Activated T-cell treated with anti-CD3 and anti-CD28 coated beads, Interleukin-2, amount 50 U/mL, for 48 hours (primary cell): ENCODE measurements around the gene MYL6.
"Not testable (repeated sequence)": the region's sequence is repeated elsewhere in the genome, so short reads cannot be mapped to it uniquely, and the experiment has no call there.

ENCODE experiments used
- DNase-seq, 2 experiments: peaks; one replicate each; pipeline ENCODE4 v3.0.0-alpha.2; 2020

Gene MYL6

DNA sequence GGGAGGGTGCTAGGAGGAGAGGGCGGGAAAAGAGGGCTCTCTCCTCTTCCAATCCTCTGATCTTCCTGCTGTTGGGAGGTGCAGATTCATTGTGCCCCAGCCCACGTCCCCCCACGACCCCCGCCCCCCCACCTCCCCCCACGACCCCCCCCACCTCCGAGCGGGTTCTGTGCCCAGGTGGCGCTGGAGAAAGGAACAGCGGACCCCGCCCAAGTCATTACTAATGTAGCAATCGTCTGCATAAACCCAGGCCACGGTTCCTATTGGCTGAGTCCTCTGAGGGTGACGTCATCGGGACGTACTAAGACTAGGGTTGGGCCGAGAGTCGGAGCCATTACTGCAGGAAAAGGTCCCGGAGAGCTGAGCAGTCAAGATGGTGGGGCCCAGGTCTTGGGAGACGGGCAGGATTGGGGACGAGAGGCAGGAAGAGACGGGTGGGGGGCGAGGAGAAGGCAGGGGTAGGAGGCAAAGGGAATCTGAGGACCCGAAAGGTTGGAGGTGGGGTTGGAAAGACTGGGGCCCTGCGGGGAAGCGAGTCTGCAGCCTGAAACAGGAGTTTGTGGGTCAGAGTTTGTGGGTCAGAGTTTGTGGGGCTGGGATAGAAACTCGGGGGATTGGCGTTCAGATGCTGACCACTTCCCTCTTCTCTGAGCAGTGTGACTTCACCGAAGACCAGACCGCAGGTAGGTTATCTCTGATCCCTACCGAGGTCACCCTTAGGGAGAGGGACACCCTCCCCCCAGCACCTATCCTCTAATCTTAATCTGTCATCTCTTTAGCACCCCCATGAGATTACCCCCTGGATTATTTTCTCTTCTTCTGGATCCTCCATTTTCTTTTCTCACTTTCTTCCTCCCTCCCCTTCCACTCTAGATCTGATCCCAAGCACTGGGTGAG is at the start of gene MYL6:
MYL6 (plus strand) TSS at position 331 of the 897 bp plus-strand sequence; CDS start at position 374, 43 bp downstream.
- peak; percentile 90 to 91 for DNase-seq

- no peak for DNase-seq
Measured at GRCh38 chr12:56110571-56110970, 47.6 kb upstream of the MYL6 start.

- no peak for DNase-seq
Measured at GRCh38 chr12:56114084-56114483, 44.1 kb upstream of the MYL6 start.

DNA sequence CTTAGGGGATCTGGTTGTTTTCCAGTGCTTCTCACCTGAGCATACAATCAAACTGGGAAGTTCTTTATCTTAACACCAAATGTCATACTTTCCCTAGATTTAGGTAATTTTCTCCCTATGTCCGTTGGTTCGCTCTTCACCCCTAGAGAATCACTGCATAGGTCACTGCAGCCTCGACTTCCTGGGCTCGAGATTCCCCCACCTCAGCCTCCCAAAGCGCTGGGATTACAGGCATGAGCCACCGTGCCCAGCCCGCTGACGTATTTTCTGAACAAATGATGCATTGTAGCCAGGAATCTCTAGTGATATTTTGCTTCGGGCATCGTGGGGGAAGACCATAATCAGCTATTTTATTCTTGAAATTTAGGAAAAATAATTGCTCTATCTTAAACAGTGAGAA is 42.8 kb upstream of the MYL6 start:
- no peak for DNase-seq

- peak; percentile 97 to 98 for DNase-seq
Measured at GRCh38 chr12:56116267-56117081, 41.7 kb upstream of the MYL6 start, which contains the start of gene RPL41. RPL41 (plus strand) TSS chr12:56116633.

- not testable (repeated sequence) for DNase-seq
Measured at GRCh38 chr12:56117082-56117706, 41.0 kb upstream of the MYL6 start.

- DNase-seq: peak; percentile 98
Measured at GRCh38 chr12:56117778-56118687, 40.1 kb upstream of the MYL6 start, which contains the start of gene ZC3H10. ZC3H10 (plus strand) TSS chr12:56118266; CDS start chr12:56120563, 2,297 bp downstream.

GRCh38 chr12:56118688-56119357 is 39.3 kb upstream of the MYL6 start:
- DNase-seq: no peak

DNA sequence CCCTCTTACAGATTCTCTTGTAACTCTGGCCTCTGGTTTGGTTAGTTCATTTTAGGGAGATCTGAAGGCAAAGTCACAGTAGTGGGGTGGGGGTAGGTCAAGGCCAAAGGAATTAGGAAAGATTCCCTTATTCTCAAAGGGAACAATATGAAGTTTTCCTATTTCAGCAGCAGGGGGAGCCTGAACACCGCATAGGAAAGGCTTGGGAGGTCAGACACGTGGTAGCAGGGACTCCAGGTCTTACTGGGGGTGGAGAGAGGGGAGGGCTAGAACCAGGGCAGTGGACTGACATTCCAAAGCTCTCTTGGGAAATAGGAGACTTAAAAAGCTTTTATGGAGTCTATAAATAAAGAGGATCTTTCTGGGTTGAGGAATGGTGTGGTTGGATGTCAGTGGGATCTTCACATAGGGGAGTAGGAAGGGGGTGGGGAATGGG is 38.8 kb upstream of the MYL6 start:
- DNase-seq: peak; percentile 70

DNA sequence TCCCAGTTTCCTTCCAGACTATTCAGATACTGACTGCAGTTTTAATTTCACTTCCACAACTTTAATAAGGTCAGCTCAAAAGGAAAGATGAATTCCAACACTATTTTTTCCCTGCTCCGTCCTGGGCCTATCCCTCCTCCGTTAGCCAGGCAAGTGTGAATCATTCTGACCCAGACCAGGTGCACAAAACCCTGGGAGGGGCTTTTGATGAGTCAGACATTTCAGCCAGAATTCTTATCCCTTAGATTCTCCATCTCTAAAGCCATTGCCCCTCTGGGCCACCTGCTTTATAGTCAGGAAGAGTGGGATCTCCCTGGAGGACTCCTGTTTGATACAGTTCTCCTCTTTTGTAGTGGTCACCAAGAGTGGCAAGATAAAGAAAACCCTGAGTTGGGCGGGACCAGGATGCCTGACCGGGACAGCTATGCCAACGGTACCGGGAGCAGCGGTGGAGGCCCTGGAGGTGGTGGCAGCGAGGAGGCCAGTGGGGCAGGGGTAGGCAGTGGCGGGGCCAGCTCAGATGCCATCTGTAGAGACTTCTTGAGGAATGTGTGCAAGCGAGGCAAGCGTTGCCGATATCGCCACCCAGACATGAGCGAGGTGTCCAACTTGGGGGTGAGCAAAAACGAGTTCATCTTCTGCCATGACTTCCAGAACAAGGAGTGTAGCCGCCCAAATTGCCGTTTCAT is 37.9 kb upstream of the MYL6 start:
- no peak for DNase-seq

DNA sequence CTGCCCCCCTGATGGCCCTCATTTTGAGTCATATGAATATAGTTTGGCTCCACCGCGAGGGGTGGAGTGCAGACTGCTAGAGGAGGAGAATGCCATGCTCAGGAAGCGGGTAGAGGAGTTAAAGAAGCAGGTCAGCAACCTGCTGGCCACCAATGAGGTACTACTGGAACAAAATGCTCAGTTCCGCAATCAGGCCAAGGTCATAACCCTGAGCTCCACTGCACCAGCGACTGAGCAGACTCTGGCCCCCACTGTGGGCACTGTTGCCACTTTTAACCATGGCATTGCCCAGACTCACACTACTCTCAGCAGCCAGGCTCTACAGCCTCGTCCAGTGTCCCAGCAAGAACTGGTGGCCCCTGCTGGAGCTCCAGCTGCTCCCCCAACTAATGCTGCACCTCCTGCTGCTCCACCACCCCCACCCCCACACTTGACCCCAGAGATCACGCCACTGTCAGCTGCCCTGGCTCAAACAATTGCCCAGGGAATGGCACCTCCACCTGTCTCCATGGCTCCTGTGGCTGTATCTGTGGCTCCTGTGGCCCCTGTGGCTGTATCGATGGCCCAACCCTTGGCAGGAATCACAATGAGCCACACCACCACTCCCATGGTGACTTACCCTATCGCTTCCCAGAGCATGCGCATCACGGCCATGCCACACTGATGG is 36.8 kb upstream of the MYL6 start:
- DNase-seq: no peak

DNA sequence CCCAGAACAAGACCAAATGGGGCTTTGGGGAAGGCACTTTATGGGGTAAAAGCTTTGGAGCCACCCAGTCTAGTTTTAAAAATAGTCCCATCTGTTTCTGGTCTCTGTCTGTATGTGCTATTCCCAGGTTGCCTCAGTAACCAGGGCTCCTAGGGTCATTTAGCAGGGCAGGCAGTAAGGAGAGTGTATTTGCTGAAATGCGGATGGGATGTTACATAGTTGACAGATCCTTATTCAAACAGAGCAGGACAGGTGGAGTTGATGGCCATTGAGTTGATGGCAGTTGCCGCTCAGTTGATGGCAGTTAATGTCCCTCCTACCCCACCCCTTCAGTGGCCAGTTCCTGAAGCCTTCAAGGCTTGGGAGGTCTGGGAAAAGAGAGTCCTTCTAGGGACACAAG is 35.5 kb upstream of the MYL6 start:
- no peak for DNase-seq

GRCh38 chr12:56124133-56124532 is 34.0 kb upstream of the MYL6 start:
- no peak for DNase-seq

GRCh38 chr12:56126732-56127239 is 31.4 kb upstream of the MYL6 start:
- DNase-seq: no peak

DNA sequence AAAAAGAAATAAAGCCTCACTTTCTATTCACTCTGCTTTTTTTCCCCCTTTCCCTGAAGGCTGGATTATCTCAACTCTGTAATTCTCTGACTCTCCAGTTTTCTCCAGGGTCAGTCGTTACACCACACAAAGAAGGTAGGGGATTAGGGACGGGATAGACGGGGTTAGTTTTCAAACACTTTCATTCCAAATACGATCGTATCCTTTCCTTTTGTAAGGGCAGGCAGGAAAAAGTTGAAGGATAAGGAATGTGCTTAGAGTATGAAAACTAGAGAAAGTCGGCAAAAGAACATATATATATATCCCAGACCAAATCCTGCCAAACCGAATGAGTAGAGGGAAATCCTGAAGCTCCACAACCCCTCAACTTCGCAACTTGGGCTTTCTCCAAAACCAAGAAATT is 30.7 kb upstream of the MYL6 start:
- DNase-seq: no peak

DNA sequence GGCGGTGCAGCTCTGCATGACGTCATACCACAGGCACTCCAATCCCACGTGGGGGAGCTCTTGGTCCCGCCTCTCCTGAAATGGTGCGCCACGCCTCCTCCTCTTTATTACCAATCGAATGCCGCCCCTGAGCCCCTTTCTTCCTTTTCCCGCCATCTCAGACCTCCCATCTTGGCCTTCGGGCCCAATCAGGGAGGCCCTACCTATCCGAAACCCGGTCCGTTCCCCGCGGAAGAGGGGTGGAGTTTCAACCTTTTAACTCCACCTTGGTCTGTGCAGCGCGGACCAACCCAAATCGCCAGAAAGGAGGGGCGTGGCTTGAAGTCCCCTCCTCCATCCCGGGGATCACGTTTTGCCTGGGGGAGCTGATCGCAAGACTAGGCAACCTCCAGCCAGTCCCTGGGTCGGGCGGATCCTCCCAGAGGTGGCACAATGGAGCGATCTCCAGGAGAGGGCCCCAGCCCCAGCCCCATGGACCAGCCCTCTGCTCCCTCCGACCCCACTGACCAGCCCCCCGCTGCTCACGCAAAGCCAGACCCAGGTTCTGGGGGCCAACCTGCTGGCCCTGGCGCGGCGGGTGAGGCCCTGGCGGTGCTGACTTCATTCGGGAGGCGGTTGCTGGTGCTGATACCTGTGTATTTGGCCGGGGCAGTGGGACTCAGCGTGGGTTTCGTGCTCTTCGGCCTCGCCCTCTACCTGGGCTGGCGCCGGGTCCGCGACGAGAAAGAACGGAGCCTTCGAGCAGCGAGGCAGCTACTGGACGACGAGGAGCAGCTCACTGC is 30.1 kb upstream of the MYL6 start, which contains the start of gene ESYT1:
ESYT1 (plus strand) TSS at position 380 of the 782 bp plus-strand sequence; CDS start at position 433, 53 bp downstream.
- peak; percentile 97 for DNase-seq

DNA sequence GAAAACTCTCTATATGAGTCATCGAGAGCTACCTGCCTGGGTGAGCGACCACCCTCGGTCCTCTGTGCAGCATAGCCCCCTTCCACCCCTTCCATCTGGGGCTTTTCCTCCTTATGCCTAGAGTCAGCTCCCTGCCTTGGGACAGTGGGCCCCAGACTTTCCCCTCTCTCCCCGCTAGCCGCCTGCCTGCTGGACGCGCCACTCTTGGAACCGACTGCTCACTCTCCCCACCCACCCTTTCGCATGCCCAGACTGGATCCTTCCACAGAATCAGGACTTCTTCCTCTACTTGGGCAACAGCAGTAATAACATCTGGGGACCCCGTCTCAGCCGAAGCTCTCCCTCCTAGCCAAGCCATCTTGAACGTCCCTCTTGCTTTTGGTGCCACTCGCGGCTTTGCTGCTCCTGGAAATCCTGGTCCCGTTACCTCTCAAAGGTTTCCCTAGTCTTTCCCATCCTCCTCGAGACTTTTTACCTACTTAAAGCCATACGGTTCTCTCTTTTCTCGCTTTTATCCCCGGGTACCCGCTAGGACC is 29.4 kb upstream of the MYL6 start:
- DNase-seq: no peak

- DNase-seq: peak; percentile 77 to 82
Measured at GRCh38 chr12:56129206-56129941, 28.8 kb upstream of the MYL6 start.
